Transverse colon (tissue), 4 donors: ENCODE measurements around the gene DEGS2.

Experiments used
- EP300 ChIP-seq: sonication (generic); formaldehyde crosslinking; IDR thresholded peaks from one replicate; pipeline ENCODE4 v1.6.1; 2017; ENCODE audit warnings: antibody characterized with exemption, low read depth
- POLR2AphosphoS5 ChIP-seq, 3 donors: sonication (generic); formaldehyde crosslinking; IDR thresholded peaks; one replicate each; pipeline ENCODE4 v1.6.1; 2016; ENCODE audit warnings: antibody characterized with exemption in 3 of 3
- TF ChIP-seq, protein P1 (sequence below), 5 experiments: fragments of 200-600 bp in 3 of 5; fragments of 450-650 bp in 2 of 5; sonication (generic) in 3 of 5; IDR thresholded peaks; 1 replicate in 2 of 5; 2 replicates in 3 of 5; pipeline ENCODE4 v1.5.1; 2016 to 2017; ENCODE audit warnings: antibody characterized with exemption in 5 of 5, inconsistent platforms in 3 of 5, mild to moderate bottlenecking in 2 of 5, moderate library complexity in 1 of 5

GRCh38 chr14:100199240-100199860 lies 39.9 kb upstream of the DEGS2 start:
- TF ChIP-seq, protein P1, sequence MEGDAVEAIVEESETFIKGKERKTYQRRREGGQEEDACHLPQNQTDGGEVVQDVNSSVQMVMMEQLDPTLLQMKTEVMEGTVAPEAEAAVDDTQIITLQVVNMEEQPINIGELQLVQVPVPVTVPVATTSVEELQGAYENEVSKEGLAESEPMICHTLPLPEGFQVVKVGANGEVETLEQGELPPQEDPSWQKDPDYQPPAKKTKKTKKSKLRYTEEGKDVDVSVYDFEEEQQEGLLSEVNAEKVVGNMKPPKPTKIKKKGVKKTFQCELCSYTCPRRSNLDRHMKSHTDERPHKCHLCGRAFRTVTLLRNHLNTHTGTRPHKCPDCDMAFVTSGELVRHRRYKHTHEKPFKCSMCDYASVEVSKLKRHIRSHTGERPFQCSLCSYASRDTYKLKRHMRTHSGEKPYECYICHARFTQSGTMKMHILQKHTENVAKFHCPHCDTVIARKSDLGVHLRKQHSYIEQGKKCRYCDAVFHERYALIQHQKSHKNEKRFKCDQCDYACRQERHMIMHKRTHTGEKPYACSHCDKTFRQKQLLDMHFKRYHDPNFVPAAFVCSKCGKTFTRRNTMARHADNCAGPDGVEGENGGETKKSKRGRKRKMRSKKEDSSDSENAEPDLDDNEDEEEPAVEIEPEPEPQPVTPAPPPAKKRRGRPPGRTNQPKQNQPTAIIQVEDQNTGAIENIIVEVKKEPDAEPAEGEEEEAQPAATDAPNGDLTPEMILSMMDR (IDR thresholded peaks at IDR 0.05): no peak
- TF ChIP-seq POLR2AphosphoS5 (IDR thresholded peaks at IDR 0.05) (no peak), EP300 (no peak)
